RWPE1 (cell line): ENCODE data around the gene ZNF764.
A peak's percentile ranks its signal among the peaks of the same experiment; 100 is the strongest.

ENCODE experiments used
- CTCF ChIA-PET: fragments of 350-600 bp; sonication (Branson Sonifier 250); formaldehyde crosslinking; extraction: SDS; loops from one replicate; lab custom pipeline; 2021; lab: Yijun Ruan, JAX
- POLR2A ChIA-PET: fragments of 400-600 bp; formaldehyde crosslinking; extraction: SDS; loops from one replicate; lab custom pipeline; 2020; ENCODE audit warnings: antibody characterized with exemption; ENCODE audit not compliant: low non-redundant PET; lab: Yijun Ruan, JAX
- DNase-seq: peaks from one replicate; pipeline ENCODE4 v3.0.0; 2012; ENCODE audit warnings: low spot score
- H3K27ac ChIP-seq: fragments of 450-650 bp; 2 replicates; pipeline ENCODE4 v1.5.1; 2017
- TF ChIP-seq, protein P1 (sequence below): fragments of 450-650 bp; conservative IDR thresholded peaks from 2 replicates; pipeline ENCODE4 v1.5.1; 2017; ENCODE audit warnings: low read depth, mild to moderate bottlenecking

Gene ZNF764

DNA sequence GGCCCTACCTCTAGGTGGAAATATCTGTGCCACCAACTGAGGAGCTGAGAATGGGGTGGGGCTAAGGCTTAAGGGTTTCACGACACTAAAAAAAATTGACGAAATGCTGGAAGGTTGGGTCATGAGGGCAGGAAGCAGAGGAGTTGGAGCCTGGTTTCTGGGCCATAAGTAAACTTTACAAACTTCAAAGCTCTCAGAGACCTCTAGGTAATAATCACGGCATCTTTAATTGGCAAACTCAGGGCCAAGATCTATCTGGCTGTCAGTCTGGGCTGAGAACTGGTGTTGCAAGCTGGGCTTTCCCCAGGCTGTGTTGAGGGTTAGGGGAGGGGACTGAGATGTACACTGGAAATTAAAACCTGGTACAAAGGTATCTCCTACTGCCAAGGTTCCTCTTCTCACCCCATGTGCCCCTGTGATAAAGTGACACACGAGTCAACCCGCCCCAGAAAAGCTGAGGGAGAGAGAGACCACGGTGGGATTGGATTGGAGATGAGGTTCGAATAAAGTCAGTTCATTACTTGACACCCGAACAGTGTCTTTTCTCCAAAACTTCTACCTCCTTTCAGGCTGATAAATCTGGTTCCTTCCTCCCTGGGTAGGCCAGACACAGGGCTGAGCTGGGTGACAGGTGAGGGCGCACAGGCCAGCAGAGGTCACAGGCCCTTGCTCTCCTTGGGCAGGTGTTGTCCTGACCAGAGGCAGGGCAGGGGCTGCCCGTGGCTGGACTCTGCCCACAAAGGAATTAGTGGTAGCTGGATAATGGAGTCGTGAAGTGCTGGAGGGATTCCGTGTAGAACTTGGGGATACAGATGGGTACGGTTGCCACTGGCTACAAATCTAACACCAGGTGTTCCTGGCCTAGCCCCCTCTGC is 27.8 kb downstream of the ZNF764 start:
- no peak for DNase-seq
- ChIA-PET POLR2A (no interaction called here), CTCF (interaction anchor here (0.7 kb wide), 1 partner anchor 108 kb away, joined by 5 read pairs; no protein-coding TSS in a partner anchor)
- TF ChIP-seq, protein P1, sequence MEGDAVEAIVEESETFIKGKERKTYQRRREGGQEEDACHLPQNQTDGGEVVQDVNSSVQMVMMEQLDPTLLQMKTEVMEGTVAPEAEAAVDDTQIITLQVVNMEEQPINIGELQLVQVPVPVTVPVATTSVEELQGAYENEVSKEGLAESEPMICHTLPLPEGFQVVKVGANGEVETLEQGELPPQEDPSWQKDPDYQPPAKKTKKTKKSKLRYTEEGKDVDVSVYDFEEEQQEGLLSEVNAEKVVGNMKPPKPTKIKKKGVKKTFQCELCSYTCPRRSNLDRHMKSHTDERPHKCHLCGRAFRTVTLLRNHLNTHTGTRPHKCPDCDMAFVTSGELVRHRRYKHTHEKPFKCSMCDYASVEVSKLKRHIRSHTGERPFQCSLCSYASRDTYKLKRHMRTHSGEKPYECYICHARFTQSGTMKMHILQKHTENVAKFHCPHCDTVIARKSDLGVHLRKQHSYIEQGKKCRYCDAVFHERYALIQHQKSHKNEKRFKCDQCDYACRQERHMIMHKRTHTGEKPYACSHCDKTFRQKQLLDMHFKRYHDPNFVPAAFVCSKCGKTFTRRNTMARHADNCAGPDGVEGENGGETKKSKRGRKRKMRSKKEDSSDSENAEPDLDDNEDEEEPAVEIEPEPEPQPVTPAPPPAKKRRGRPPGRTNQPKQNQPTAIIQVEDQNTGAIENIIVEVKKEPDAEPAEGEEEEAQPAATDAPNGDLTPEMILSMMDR: no peak
- peak overlapping the region; percentile 97 for H3K27ac ChIP-seq

DNA sequence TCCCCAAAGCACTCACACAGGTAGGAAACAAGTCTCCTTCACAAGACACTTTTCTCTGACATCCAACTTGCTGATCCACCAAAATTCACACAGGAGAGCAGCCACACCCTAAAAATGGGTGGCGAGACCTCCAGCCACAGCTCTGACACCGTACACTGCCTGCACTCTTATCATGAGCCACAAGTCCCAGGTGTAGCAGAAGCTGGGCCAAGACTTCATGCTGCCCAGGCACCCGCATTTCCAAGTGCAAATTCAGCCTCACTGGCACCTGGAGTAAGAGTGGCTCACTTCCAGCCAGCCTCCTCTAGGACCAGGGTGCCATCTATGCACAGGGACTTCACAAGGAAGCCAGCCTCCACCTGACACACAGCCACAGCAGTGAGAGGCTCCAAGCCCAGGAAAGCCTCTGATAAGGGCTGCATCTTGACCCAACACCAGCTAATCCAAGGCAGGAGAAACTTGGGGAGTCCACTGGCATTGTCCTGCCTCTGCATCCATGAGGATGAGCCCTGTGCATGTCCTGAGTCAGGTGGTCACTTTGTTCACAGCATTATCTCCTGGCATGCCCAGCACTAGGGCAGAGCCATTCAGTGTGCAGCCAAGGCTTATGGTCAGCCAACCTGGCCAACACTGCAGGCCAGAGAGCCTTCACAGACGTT is 29.2 kb downstream of the ZNF764 start:
- DNase-seq: no peak
- peak overlapping the region; percentile 97 for H3K27ac ChIP-seq
- TF ChIP-seq, protein P1: no peak
- ChIA-PET POLR2A (no interaction called here), CTCF (interaction anchor here (0.7 kb wide), 2 partner anchors 98 to 165 kb away, joined by 3 read pairs; no protein-coding TSS in a partner anchor)

DNA sequence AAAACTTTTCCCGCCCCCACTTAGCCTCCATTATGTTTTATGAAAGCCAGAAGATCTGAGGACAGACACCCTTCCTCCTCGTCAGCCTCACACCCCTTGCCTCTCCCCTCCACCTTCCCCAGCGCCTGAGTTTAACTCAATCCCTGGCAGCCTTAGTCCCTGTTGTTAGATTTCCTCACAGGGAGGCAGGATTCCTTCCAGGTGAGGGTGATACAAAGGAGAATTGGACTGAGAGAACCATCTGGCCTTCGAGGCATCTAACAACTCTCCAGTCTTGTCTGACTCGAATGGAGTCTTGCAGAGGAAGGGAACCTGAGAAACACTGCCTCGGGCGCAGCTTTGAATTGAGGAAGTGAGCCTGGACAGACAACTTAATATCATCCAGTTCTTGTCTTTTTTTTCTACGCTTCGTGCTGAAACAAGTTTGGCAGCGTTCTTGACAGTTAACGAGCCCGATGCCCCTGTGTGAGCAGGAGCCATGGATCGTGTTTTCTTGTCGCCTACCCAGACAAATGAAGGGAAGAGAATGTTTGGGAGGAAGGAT is 30.5 kb downstream of the ZNF764 start:
- ChIA-PET POLR2A (interaction anchor here (1.0 to 1.2 kb wide), 2 partner anchors 8 to 98 kb away, joined by 5 to 9 read pairs; partner anchors contain the start of gene DCTPP1), CTCF (interaction anchor here (0.9 to 1.4 kb wide), 2 partner anchors 8 to 102 kb away, joined by 3 to 8 read pairs; no protein-coding TSS in a partner anchor)
- TF ChIP-seq, protein P1: no peak
- peak; percentile 63 for DNase-seq
- peak overlapping the region; percentile 97 for H3K27ac ChIP-seq

DNA sequence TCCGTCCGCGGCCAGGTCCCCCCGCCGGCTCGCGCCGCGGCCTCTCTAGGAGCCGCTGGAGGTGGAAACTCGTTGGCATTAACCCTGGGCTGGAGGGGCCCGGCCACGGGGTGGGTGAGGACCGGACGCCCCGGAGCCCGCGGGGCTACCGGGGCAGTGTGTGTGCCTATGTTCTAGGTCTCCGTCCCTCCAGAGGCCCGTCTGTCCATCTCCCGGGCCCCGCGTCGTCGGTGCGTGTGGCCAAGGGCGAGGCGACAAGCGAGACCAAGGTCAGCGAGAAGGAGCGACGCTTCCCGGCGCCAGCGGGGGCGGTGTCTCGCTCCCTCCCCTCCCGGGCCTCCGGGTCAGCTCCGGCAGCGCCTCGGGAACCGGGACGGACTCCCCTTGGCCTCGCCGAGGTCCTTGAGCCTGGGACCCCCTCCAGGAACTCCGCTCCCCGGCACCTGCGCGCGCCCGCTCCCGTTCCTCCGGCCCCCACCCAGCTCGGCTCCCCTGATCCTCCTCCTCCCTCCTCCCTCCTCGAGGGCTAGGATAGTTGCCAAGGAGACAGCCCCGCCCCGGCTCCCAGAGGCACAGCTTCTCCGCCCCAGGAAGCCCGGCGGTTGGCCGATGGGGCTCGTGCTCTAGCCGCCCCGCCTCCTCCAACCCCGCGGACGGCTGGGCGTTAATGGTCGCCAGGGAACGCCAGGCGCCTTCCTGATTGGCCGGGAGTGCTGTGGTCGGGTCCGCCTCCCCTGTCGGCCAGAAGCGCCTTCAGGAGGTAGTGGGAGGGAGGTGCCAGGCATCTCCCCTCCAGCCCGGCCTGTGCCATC is 31.1 kb downstream of the ZNF764 start:
- ChIA-PET POLR2A (interaction anchor here (0.5 to 1.2 kb wide), 5 partner anchors 9 to 118 kb away, joined by 3 to 9 read pairs (median 4); partner anchors contain the start of gene DCTPP1), CTCF (interaction anchor here (0.6 to 1.4 kb wide), 3 partner anchors 9 to 131 kb away, joined by 3 to 8 read pairs (median 4); partner anchors contain the start of gene FBRS)
- peak overlapping the region; percentile 97 for H3K27ac ChIP-seq
- peak; percentile 98 for DNase-seq
- TF ChIP-seq, protein P1: no peak

DNA sequence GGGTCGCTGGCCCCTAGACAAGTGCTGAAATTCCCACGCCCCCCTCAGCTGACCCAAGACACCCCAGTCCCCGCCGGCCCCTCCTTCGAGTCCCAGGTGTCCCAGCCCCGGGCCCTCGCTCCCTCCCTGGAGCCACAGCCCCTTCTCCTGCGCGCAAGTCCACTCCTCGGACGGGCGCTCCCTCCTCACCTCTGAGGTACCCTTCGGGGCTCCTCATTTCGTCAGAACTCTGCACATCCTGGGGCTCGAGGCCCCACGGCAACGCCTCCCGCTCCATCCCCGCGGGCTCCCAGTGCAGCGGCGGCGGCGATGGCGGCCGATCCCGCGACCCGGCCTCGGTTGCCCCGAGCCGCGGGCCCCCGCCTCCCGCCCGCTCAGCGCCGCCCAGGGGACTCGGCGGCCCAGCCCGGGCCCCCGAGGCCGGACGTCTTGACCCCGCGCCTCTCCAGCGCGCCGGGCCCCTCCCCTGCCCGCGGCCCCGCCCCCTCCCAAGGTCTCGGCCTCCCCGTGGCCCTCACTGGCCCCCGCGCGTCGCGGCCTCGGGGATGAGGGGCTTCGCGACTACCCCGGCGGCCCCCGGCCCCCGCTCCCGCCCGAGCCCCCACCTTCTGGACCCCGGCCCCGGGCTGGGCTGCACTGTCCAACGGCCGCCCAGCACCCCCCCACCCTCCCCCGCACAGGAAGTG is 31.9 kb downstream of the ZNF764 start, which contains the start of gene ZNF768:
Gene ZNF768 (minus strand): TSS at position 430 of the 686 bp plus-strand sequence. CDS start 153 bp downstream, at position 277.
- peak within 1 kb of the TSS; percentile 97 for H3K27ac ChIP-seq
- ChIA-PET POLR2A (interaction anchor here (0.5 to 1.2 kb wide), 5 partner anchors 9 to 97 kb away, joined by 3 to 9 read pairs (median 4); partner anchors contain the start of gene DCTPP1), CTCF (interaction anchor here (0.6 to 0.7 kb wide), 3 partner anchors 9 to 132 kb away, joined by 3 to 4 read pairs (median 4); partner anchors contain the start of gene FBRS)
- no peak for DNase-seq
- TF ChIP-seq, protein P1: no peak
